Naive thymus-derived CD8-positive, alpha-beta T cell (primary cell): Measurements from ENCODE around the gene GUCY2C. TPM values are rescaled to one million over a fixed set of nuclear protein-coding genes. Genes with fewer than 3 reads are reported as not detected.
"Not testable (repeated sequence)": the region's sequence is repeated elsewhere in the genome, so short reads cannot be mapped to it uniquely, and the experiment has no call there.

ENCODE experiments used
- ATAC-seq, 2 donors: fragments of 150-1000 bp; cut with Tn5 transposase in 1 of 2; sonication (Bioruptor Pico), chemical (Tn5 transposase) in 1 of 2; 1 replicate in 1 of 2; 2 replicates in 1 of 2; pipeline ENCODE4 v1.10.0; 2021; ENCODE audit warnings: mild to moderate bottlenecking in 2 of 2, moderate library complexity in 2 of 2
- POLR2A ChIA-PET: fragments of 350-600 bp; sonication (Branson Sonifier 250); formaldehyde crosslinking; loops from one replicate; lab custom pipeline; 2021; ENCODE audit warnings: antibody characterized with exemption; lab: Charles Lee
- DNase-seq, 10 donors: peaks; one replicate each; pipeline versions ENCODE4 v3.0.0 to v3.0.0-alpha.2; 2020 to 2022
- H3K27ac Mint-ChIP-seq, 10 donors: one replicate each; pipeline ENCODE4 v1.8.0; 2020 to 2022; ENCODE audit warnings: mild to moderate bottlenecking in 10 of 10, mixed read lengths in 10 of 10, moderate library complexity in 4 of 10, inconsistent platforms in 1 of 10
- H3K27me3 Mint-ChIP-seq, 5 donors: one replicate each; pipeline ENCODE4 v1.8.0; 2021 to 2022; ENCODE audit warnings: mixed read lengths in 5 of 5
- H3K36me3 Mint-ChIP-seq, 3 donors: one replicate each; pipeline ENCODE4 v1.8.0; 2020 to 2022; ENCODE audit warnings: mixed read lengths in 3 of 3, mild to moderate bottlenecking in 2 of 3, inconsistent platforms in 1 of 3
- H3K4me1 Mint-ChIP-seq, 4 donors: one replicate each; pipeline ENCODE4 v1.8.0; 2021 to 2022; ENCODE audit warnings: mixed read lengths in 4 of 4
- H3K4me3 Mint-ChIP-seq, 10 donors: one replicate each; pipeline ENCODE4 v1.8.0; 2020 to 2022; ENCODE audit warnings: mild to moderate bottlenecking in 10 of 10, mixed read lengths in 10 of 10, moderate library complexity in 6 of 10, inconsistent platforms in 1 of 10
- H3K9me3 Mint-ChIP-seq, 9 donors: one replicate each; pipeline ENCODE4 v1.8.0; 2020 to 2022; ENCODE audit warnings: mixed read lengths in 9 of 9, mild to moderate bottlenecking in 3 of 9, inconsistent platforms in 1 of 9, moderate library complexity in 1 of 9
- polyA plus RNA-seq, 3 donors: library from polyadenylated mRNA; unstranded; fragments of 300-500 nt; fragmentation: Illumina TruSeq; gene quantifications; one replicate each; pipeline ENCODE4 v1.2.3, GENCODE V29; 2021
- total RNA-seq, 8 experiments: library from RNA in 2 of 8; stranded (reverse) in 2 of 8; gene quantifications; one replicate each; pipeline ENCODE4 v1.2.3 and lab custom pipeline; 2021 to 2026

Gene GUCY2C
- total and polyA plus RNA-seq, 5 experiments from 2014 or later = not detected

DNA sequence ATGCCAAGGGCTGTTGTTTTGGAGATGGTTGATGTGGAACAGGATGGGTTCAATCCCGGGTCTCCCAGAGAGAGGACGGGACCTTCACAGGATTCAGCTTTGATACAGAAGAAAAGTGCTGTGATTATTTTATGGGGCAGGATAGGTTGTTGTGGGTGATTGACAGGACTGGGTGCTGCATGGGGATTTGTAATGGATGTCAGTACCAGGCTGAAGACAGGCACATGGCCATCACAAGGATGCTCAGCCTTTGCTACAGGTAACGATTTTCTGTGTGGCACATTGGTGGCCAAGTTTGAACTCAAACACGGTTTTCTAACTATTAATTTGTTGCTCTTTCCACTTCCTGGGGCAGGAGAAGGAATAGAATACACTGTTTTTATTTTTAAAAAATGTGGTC lies 4.5 kb upstream of the GUCY2C start:
- no peaks in the 10 kb centered on the region for H3K4me1 Mint-ChIP-seq
- DNase-seq (no peak), ATAC-seq (no peak)
- POLR2A ChIA-PET = no interaction called here
- no peak overlapping the region for H3K4me3 Mint-ChIP-seq
- peaks cover 2 to 9% (median 4%) of the 10 kb centered on the region in 5 donors for H3K27me3 Mint-ChIP-seq
- no peaks in the 10 kb centered on the region for H3K9me3 Mint-ChIP-seq
- H3K36me3 Mint-ChIP-seq = no peaks in the 10 kb centered on the region
- H3K27ac Mint-ChIP-seq = no peak overlapping the region

DNA sequence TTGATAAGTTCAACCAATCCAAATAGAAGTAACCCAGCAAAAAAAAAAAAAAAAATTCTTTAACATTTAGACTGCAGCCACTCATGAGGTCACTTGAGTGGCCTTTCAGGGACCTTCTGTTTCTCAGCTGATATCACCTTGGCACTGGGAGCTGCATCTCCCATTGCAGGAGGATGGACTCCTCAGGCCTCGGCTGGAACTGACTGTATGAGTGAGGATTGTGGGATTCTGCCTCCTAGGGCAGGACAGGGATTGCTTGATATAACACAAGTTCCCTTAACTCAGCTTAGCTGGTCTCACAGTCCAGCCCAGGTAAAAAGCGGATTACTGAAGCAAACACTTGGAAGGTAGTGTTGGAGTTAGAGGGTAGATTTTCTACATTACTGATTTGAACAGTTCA lies 3.5 kb upstream of the GUCY2C start:
- no peaks in the 10 kb centered on the region for H3K9me3 Mint-ChIP-seq
- no peak overlapping the region for H3K4me3 Mint-ChIP-seq
- H3K27me3 Mint-ChIP-seq = peaks cover 2 to 9% (median 4%) of the 10 kb centered on the region in 5 donors
- no peaks in the 10 kb centered on the region for H3K36me3 Mint-ChIP-seq
- DNase-seq (no peak), ATAC-seq (no peak)
- no peaks in the 10 kb centered on the region for H3K4me1 Mint-ChIP-seq
- H3K27ac Mint-ChIP-seq = peak overlapping the region in 1 of 10 donors; percentile 6
- POLR2A ChIA-PET = no interaction called here

DNA sequence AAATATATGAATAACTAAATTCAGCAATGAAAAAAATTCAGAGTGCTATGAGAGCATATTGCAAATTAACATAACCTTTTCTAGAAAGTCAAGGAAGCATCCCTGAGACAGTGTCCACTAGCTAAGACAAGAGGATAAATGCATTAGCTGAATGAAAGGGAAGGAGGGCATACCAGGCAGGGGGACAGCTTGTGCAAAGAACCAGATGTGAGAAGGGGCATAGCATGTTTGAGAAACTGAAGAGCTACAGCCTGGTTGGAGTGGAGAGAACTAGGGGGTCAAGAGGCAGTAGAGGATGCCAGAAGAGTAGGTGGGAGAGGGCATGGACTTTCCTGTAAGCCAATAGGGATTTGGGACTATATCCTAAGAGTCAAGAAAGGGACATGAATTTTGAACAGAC lies 2.2 kb upstream of the GUCY2C start:
- no peak overlapping the region for H3K4me3 Mint-ChIP-seq
- POLR2A ChIA-PET = no interaction called here
- no peaks in the 10 kb centered on the region for H3K36me3 Mint-ChIP-seq
- ATAC-seq (no peak), DNase-seq (no peak)
- H3K9me3 Mint-ChIP-seq = no peaks in the 10 kb centered on the region
- no peak overlapping the region for H3K27ac Mint-ChIP-seq
- H3K4me1 Mint-ChIP-seq = no peaks in the 10 kb centered on the region
- peaks cover 2 to 9% (median 4%) of the 10 kb centered on the region in 5 donors for H3K27me3 Mint-ChIP-seq

DNA sequence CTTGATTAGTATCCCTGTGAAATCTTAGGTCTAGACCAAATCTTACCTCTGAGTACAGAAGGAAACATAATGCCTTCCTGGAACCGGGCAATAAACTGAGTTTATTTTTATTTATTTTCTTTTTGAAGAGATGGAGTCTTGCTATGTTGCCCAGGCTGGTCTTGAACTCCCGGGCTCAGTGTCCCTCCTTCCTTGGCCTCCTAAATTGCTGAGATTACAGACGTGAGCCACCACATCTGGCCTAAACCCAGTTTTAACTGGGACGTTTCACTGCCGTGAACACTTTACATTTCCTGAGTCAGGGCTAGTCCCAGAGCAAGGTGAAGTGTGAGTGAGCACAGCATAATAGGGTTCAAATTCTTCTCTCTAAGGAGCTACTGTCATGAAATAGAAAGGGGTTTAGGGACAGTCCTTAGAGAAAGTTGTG lies 671 bp downstream of the GUCY2C start:
- ATAC-seq (no peak), DNase-seq (no peak)
- H3K4me1 Mint-ChIP-seq = no peaks in the 10 kb centered on the region
- H3K4me3 Mint-ChIP-seq = no peak overlapping the region
- POLR2A ChIA-PET = no interaction called here
- peaks cover 2 to 9% (median 4%) of the 10 kb centered on the region in 5 donors for H3K27me3 Mint-ChIP-seq
- no peak overlapping the region for H3K27ac Mint-ChIP-seq
- H3K36me3 Mint-ChIP-seq = no peaks in the 10 kb centered on the region
- no peaks in the 10 kb centered on the region for H3K9me3 Mint-ChIP-seq

DNA sequence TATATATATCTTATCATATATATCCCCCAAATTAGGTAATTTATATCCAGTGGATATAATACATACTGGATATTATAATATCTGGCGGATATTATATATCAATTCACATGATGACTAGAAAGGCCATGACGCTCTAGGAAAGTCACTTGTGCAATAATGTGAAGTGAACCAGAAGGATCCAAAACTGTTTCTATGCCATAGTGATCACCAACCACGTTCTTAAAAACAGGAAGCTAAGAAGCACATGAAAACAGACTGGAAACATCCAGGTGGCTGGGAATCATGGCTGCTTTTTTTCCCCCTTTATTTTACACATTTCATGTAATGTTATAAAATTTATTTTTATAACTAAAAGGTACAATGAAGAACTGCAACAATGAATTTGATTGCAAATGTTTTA lies 1.4 kb downstream of the GUCY2C start:
- no peaks in the 10 kb centered on the region for H3K9me3 Mint-ChIP-seq
- H3K27me3 Mint-ChIP-seq = peaks cover 2 to 9% (median 4%) of the 10 kb centered on the region in 5 donors
- POLR2A ChIA-PET = interaction anchor here (0.6 kb wide), 1 partner anchor 231 kb away, joined by 3 read pairs; no protein-coding TSS in a partner anchor
- H3K4me1 Mint-ChIP-seq = no peaks in the 10 kb centered on the region
- no peak overlapping the region for H3K4me3 Mint-ChIP-seq
- H3K36me3 Mint-ChIP-seq = no peaks in the 10 kb centered on the region
- DNase-seq (no peak), ATAC-seq (no peak)
- no peak overlapping the region for H3K27ac Mint-ChIP-seq

DNA sequence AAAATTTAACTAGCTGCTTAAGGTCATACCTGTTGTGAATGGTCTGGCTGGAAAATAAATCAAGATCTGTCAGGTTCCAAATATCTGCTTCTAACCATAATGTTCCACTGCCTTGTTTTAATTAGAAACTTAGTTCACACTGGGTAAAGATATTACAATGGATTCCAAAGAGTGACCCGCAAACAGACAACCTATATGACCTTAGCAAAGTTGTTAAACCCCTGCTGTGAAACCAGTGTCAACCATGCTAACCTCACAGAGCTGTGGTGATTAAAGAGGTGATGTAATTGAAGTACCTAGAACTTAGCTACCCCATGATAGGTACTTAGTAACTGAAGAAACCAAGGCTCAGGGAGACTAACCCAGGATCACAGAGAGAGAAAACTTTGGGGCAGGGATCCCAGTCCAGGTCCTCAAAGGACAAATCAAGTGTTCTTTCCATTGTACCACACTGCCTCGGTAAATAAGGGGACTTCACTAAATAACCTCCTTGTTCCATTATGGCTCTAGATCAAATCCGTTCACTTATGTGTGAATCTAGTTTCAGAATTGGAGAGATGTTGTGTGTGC lies 2.2 kb downstream of the GUCY2C start:
- POLR2A ChIA-PET = interaction anchor here (0.6 kb wide), 1 partner anchor 230 kb away, joined by 3 read pairs; no protein-coding TSS in a partner anchor
- Mint-ChIP-seq H3K9me3 (no peaks in the 10 kb centered on the region), H3K27ac (no peak overlapping the region), H3K4me1 (no peaks in the 10 kb centered on the region), H3K27me3 (peaks cover 2 to 9% (median 4%) of the 10 kb centered on the region in 5 donors), H3K36me3 (no peaks in the 10 kb centered on the region), H3K4me3 (no peak overlapping the region)
- ATAC-seq (no peak), DNase-seq (no peak)

DNA sequence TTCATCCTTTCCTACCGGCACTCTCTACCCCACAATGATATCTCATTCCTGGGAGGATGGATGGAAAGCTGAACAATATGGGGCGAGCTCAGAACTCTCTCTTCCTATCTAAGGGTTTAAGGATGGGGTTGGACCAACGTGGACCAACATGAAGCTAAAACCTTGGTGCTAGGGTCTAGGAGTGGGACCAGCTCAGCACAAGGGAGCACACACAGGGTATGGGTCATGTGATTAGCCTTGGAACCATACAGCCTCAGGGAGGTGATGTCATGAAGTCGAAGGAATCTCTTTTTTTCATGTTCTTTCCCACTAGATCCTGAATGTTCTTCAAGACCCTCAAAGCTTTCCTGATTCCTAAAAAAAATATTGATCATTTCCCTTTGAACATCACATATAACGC lies 3.3 kb downstream of the GUCY2C start:
- POLR2A ChIA-PET = no interaction called here
- H3K36me3 Mint-ChIP-seq = no peaks in the 10 kb centered on the region
- DNase-seq (no peak), ATAC-seq (no peak)
- H3K4me1 Mint-ChIP-seq = no peaks in the 10 kb centered on the region
- H3K27ac Mint-ChIP-seq = no peak overlapping the region
- H3K4me3 Mint-ChIP-seq = no peak overlapping the region
- no peaks in the 10 kb centered on the region for H3K9me3 Mint-ChIP-seq
- peaks cover under 1 to 9% (median 3%) of the 10 kb centered on the region in 5 donors for H3K27me3 Mint-ChIP-seq

DNA sequence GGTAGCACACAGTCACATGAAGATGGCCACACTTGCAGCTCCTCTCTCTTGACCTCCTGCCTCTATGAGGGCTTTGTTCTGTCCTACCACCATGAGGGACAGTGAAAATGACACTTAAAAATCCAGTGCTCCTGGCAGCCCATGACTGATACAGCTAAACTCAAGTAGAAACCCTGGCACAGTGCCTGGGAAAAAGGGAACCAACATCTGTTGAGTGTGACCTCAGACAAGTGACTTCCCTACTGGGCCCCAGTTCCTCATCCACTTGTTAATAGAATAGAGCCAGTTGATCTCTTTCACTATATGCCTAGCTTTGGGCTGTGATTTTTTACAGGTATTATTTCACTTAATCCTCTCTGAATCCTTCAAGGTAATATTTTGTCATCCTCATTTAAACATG lies 4.8 kb downstream of the GUCY2C start:
- Mint-ChIP-seq H3K27ac (peak overlapping the region in 1 of 10 donors; percentile 36), H3K36me3 (no peaks in the 10 kb centered on the region), H3K4me1 (no peaks in the 10 kb centered on the region), H3K4me3 (no peak overlapping the region), H3K9me3 (no peaks in the 10 kb centered on the region), H3K27me3 (peaks cover 0 to 9% (median 1%) of the 10 kb centered on the region in 5 donors)
- no peak for ATAC-seq
- no peak for DNase-seq
- POLR2A ChIA-PET = no interaction called here

DNA sequence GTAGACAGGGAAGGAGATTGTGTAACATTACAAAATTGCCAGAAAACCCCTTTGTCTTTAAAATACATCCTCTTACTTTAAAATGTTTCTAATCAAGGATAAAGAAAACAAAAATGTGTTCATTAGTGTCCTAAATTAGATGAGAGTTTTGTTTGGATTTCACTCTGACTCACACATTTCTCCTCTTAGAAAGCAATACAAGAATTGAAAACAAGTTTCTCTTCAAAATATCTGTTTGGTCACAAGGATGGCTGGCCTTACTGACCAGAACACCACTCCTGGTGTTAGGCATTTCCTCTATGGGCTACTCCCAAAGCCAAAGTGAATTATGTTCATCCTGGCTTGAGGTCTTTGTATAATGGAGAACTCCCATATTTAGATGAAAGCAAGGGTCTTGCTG lies 6.4 kb downstream of the GUCY2C start:
- H3K27me3 Mint-ChIP-seq = peaks cover 0 to 9% (median 1%) of the 10 kb centered on the region in 5 donors
- no peaks in the 10 kb centered on the region for H3K4me1 Mint-ChIP-seq
- H3K4me3 Mint-ChIP-seq = no peak overlapping the region
- no peak for ATAC-seq
- no peaks in the 10 kb centered on the region for H3K9me3 Mint-ChIP-seq
- no peak for DNase-seq
- H3K27ac Mint-ChIP-seq = no peak overlapping the region
- POLR2A ChIA-PET = no interaction called here
- H3K36me3 Mint-ChIP-seq = no peaks in the 10 kb centered on the region

DNA sequence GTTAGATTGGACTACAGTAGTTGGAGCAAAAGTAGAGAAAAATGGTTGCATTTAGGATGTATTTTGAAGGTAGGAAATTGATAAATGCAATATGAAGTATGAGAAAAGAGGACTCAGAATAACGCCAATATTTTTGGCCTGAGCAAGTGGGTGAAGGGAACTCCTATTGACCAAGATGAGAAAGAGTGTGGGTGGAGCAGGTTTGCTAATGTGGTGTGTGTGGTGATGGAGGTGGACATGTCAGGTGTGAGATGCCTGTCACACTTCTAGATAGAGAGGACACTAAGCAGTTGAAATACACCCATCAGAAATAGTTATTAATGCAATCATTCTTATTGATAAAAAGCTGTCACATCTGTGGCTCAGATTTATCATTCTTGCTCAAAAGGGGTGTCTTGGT lies 7.3 kb downstream of the GUCY2C start:
- POLR2A ChIA-PET = no interaction called here
- ATAC-seq (no peak), DNase-seq (no peak)
- no peak overlapping the region for H3K4me3 Mint-ChIP-seq
- H3K9me3 Mint-ChIP-seq = no peaks in the 10 kb centered on the region
- peaks cover 0 to 9% (median 1%) of the 10 kb centered on the region in 5 donors for H3K27me3 Mint-ChIP-seq
- no peak overlapping the region for H3K27ac Mint-ChIP-seq
- H3K4me1 Mint-ChIP-seq = no peaks in the 10 kb centered on the region
- H3K36me3 Mint-ChIP-seq = no peaks in the 10 kb centered on the region

DNA sequence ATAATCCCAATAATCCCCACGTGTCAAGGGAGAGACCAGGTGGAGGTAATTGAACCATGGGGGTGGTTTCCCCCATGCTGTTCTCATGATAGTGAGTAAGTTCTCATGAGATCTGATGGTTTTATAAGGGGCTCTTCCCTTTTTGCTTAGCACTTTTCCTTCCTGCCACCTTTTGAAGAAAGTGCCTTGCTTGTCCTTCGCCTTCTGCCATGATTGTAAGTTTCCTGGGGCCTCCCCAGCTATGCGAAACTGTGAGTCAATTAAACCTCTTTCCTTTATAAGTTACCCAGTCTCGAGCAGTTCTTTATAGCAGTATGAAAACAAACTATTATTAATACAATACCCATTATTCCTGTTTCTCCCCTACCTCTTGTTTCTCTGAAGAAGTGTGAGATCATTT lies 14.2 kb downstream of the GUCY2C start:
- H3K27ac Mint-ChIP-seq, H3K9me3 Mint-ChIP-seq, H3K4me1 Mint-ChIP-seq, DNase-seq, H3K36me3 Mint-ChIP-seq, POLR2A ChIA-PET, ATAC-seq, H3K27me3 Mint-ChIP-seq, H3K4me3 Mint-ChIP-seq: not testable (repeated sequence)

DNA sequence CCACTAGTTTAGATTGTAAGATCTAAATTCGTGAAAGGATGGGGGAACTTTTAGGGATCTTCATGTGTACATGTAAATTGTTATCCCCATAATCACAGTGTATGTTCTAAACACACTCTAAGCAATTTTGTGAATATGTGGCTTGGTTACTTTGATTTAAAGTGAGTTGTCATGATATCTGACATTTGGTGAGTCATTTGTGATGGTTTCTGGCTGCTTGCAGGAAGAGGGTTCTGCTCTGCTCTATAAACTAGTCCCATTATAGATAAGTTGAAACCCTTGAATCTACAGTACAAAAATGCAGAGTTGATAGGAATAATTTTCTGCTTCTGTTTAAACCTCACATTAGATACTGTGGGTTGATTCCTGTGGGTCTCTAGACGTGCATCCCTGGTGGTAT lies 14.8 kb downstream of the GUCY2C start:
- no peaks in the 10 kb centered on the region for H3K36me3 Mint-ChIP-seq
- no peak overlapping the region for H3K4me3 Mint-ChIP-seq
- ATAC-seq = no peak
- H3K27me3 Mint-ChIP-seq = peaks cover 0 to 2% (median 0%) of the 10 kb centered on the region in 5 donors
- H3K27ac Mint-ChIP-seq = no peak overlapping the region
- DNase-seq = no peak
- H3K9me3 Mint-ChIP-seq = no peaks in the 10 kb centered on the region
- POLR2A ChIA-PET = no interaction called here
- peaks cover 0 to 1% (median 0%) of the 10 kb centered on the region in 4 donors for H3K4me1 Mint-ChIP-seq

DNA sequence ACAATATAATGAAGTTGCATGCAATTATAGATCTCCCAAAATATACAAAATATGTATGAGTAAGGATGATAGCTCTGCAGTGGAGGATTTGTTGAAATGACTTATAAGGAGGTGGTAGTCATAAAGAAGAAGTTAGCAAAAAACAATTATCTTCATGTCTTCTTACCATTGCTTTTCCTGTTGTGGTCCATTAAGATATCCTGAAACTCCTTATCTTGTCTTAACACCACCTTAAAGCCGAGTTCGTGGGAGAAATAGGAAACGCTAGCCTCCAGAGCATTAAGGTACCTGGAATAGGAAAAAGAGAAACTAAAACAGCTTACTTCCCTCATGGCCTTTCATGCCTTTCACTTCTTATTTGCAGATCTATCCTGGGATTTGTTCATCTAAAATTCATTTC lies 15.2 kb downstream of the GUCY2C start:
- no peak for DNase-seq
- no peak for ATAC-seq
- Mint-ChIP-seq H3K9me3 (no peaks in the 10 kb centered on the region), H3K27ac (no peak overlapping the region), H3K4me1 (peaks cover 0 to 1% (median 0%) of the 10 kb centered on the region in 4 donors), H3K36me3 (no peaks in the 10 kb centered on the region), H3K4me3 (no peak overlapping the region), H3K27me3 (peaks cover 0 to 2% (median 0%) of the 10 kb centered on the region in 5 donors)
- POLR2A ChIA-PET = no interaction called here

DNA sequence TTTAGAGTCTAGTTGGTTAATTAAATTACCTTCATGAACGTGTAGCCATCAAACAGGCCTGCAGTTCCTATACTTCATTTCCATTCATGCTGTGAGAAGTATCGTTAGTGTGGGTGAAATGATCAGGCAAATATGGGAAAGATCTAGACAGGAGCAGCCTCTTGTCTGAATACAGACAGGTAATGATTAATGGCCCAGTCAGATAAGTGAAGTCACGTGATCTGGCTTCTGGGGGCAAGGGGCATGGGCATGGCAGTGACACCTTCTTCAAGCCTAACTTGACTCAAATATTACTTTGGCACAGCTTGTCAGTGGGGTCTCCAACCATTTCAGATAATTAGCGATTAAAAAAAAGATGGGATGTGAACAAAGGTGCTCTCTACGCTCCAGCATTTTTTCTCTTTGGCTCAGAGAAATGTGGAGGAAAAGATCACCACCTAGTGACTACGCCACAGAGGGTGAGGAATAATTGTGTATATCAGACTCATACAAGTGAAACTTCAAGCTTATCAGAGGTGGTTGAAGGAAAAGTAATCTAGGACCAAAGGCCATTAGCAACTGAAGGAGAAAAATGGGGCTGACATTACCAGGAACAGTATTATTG lies 17.8 kb downstream of the GUCY2C start:
- Mint-ChIP-seq H3K27me3 (peaks cover 3 to 11% (median 6%) of the 10 kb centered on the region in 5 donors), H3K4me1 (peaks cover 0 to 1% (median 0%) of the 10 kb centered on the region in 4 donors), H3K36me3 (no peaks in the 10 kb centered on the region), H3K4me3 (no peak overlapping the region), H3K9me3 (no peaks in the 10 kb centered on the region), H3K27ac (no peak overlapping the region)
- no peak for DNase-seq
- no peak for ATAC-seq
- POLR2A ChIA-PET = no interaction called here
